CD4-positive, alpha-beta T cell (primary cell): ENCODE data around the gene LIN28B. TPM values are rescaled to one million over a fixed set of nuclear protein-coding genes. Genes with fewer than 3 reads are reported as not detected.

ENCODE experiments used
- ATAC-seq: fragments of 200-7000 bp; cut with Tn5 transposase; one replicate; pipeline ENCODE4 v1.10.0; 2022; ENCODE audit warnings: mild to moderate bottlenecking; ENCODE audit not compliant: poor library complexity
- CTCF ChIA-PET: fragments of 350-600 bp; sonication (Branson Sonifier 250); formaldehyde crosslinking; loops from one replicate; lab custom pipeline; 2021; ENCODE audit warnings: antibody characterized with exemption, inconsistent platforms; lab: Charles Lee
- POLR2A ChIA-PET: fragments of 350-600 bp; sonication (Branson Sonifier 250); formaldehyde crosslinking; loops from one replicate; lab custom pipeline; 2021; ENCODE audit warnings: antibody characterized with exemption, inconsistent platforms; lab: Charles Lee
- DNase-seq, 14 experiments: peaks; one replicate each; pipeline ENCODE4 v3.0.0-alpha.2; 2013 to 2020; ENCODE audit warnings: mixed read lengths in 2 of 14
- H3K27ac ChIP-seq, 2 donors: one replicate each; pipeline versions ENCODE4 v1.5.1 to v1.7.0; 2013; ENCODE audit warnings: low read length in 2 of 2, low read depth in 1 of 2, mild to moderate bottlenecking in 1 of 2
- H3K27me3 ChIP-seq, 2 experiments: 1 replicate in 1 of 2; 2 replicates in 1 of 2; pipeline versions ENCODE4 v1.6.1 to v1.7.0; 2013; ENCODE audit warnings: low read length in 2 of 2, control low read depth in 1 of 2, mild to moderate bottlenecking in 1 of 2, moderate library complexity in 1 of 2; ENCODE audit not compliant: insufficient read depth in 2 of 2, control insufficient read depth in 1 of 2
- H3K36me3 ChIP-seq: one replicate; pipeline ENCODE4 v1.6.1; 2013; ENCODE audit warnings: low read length, control low read depth; ENCODE audit not compliant: insufficient read depth
- H3K4me1 ChIP-seq: one replicate; pipeline ENCODE4 v1.6.1; 2013; ENCODE audit warnings: low read length, control low read depth; ENCODE audit not compliant: insufficient read depth
- H3K4me3 ChIP-seq: one replicate; pipeline ENCODE4 v1.5.1; 2013; ENCODE audit warnings: mild to moderate bottlenecking, low read length, moderate library complexity
- H3K9me3 ChIP-seq, 2 experiments: 1 replicate in 1 of 2; 2 replicates in 1 of 2; pipeline versions ENCODE4 v1.6.1 to v1.7.0; 2013; ENCODE audit warnings: low read length in 2 of 2, mild to moderate bottlenecking in 2 of 2, control low read depth in 1 of 2, moderate library complexity in 1 of 2; ENCODE audit not compliant: control insufficient read depth in 1 of 2, insufficient read depth in 1 of 2
- H3K27ac Mint-ChIP-seq: one replicate; pipeline ENCODE4 v1.8.0; 2020; ENCODE audit warnings: mixed read lengths
- H3K27me3 Mint-ChIP-seq: one replicate; pipeline ENCODE4 v1.8.0; 2021; ENCODE audit warnings: mixed read lengths
- H3K36me3 Mint-ChIP-seq: one replicate; pipeline ENCODE4 v1.8.0; 2021; ENCODE audit warnings: low read depth, mixed read lengths
- H3K4me1 Mint-ChIP-seq: one replicate; pipeline ENCODE4 v1.8.0; 2021; ENCODE audit warnings: low read depth, mixed read lengths
- H3K4me3 Mint-ChIP-seq: one replicate; pipeline ENCODE4 v1.8.0; 2020; ENCODE audit warnings: mild to moderate bottlenecking, mixed read lengths
- H3K9me3 Mint-ChIP-seq: one replicate; pipeline ENCODE4 v1.8.0; 2020; ENCODE audit warnings: mixed read lengths
- CTCF ChIP-seq: fragments of 200-600 bp; IDR thresholded peaks from one replicate; pipeline ENCODE4 v1.8.0; 2022; ENCODE audit warnings: antibody characterized with exemption, mild to moderate bottlenecking
- intact Hi-C, 2 experiments: fragments of 100-400 bp; cut with DNase I in 1 of 2; cut with micrococcal nuclease in 1 of 2; formaldehyde crosslinking; loops; one replicate each; pipeline versions ENCODE4 v1.15.1 to v1.9.0; 2023 to 2025; cut with DNase I, micrococcal nuclease
- polyA plus RNA-seq, 2 donors: library from polyadenylated mRNA; unstranded; fragments of 120-200 nt; gene quantifications; one replicate each; pipeline ENCODE4 v1.2.1, GENCODE V29; 2013
- total RNA-seq, 174 experiments: library from RNA in 2 of 174; stranded (reverse) in 2 of 174; gene quantifications; one replicate each; pipeline ENCODE4 v1.2.3 and lab custom pipeline; 2021 to 2026

The LIN28B gene, protein sequence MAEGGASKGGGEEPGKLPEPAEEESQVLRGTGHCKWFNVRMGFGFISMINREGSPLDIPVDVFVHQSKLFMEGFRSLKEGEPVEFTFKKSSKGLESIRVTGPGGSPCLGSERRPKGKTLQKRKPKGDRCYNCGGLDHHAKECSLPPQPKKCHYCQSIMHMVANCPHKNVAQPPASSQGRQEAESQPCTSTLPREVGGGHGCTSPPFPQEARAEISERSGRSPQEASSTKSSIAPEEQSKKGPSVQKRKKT
- total RNA-seq (not detected), total RNA-seq (lab: John Stamatoyannopoulos, UW) (0 to 0.19 (median 0) reads per million in 172 experiments)
- polyA plus RNA-seq (2013, experiment 1 of 2), result not detected
- not detected for polyA plus RNA-seq (2013, experiment 2 of 2)

- no peak within 1 kb of the TSS for H3K27ac ChIP-seq
- Mint-ChIP-seq H3K27me3 (peaks cover 80% of the 10 kb centered on the region), H3K36me3 (no peaks in the 10 kb centered on the region), H3K4me1 (peaks cover 6% of the 10 kb centered on the region), H3K27ac (no peak within 1 kb of the TSS), H3K4me3 (no peak within 1 kb of the TSS), H3K9me3 (peaks cover 9% of the 10 kb centered on the region)
- ATAC-seq, result no peak
- no peaks in the 10 kb centered on the region for H3K36me3 ChIP-seq
- ChIA-PET POLR2A (no interaction called here), CTCF (no interaction called here)
- no peaks in the 10 kb centered on the region for H3K4me1 ChIP-seq
- peaks cover 51 to 76% of the 10 kb centered on the region in 2 experiments for H3K27me3 ChIP-seq
- no peak for DNase-seq
- TF ChIP-seq CTCF, result no peak
- peaks cover 3 to 19% of the 10 kb centered on the region in 2 experiments for H3K9me3 ChIP-seq
- H3K4me3 ChIP-seq, result no peak within 1 kb of the TSS
- intact Hi-C loops, result no loop called here
Observed at GRCh38 chr6:104956731-104957294, at the start of gene LIN28B. TSS of gene LIN28B (plus strand) at chr6:104957107. CDS start at chr6:104957251, 144 bp downstream.

DNA sequence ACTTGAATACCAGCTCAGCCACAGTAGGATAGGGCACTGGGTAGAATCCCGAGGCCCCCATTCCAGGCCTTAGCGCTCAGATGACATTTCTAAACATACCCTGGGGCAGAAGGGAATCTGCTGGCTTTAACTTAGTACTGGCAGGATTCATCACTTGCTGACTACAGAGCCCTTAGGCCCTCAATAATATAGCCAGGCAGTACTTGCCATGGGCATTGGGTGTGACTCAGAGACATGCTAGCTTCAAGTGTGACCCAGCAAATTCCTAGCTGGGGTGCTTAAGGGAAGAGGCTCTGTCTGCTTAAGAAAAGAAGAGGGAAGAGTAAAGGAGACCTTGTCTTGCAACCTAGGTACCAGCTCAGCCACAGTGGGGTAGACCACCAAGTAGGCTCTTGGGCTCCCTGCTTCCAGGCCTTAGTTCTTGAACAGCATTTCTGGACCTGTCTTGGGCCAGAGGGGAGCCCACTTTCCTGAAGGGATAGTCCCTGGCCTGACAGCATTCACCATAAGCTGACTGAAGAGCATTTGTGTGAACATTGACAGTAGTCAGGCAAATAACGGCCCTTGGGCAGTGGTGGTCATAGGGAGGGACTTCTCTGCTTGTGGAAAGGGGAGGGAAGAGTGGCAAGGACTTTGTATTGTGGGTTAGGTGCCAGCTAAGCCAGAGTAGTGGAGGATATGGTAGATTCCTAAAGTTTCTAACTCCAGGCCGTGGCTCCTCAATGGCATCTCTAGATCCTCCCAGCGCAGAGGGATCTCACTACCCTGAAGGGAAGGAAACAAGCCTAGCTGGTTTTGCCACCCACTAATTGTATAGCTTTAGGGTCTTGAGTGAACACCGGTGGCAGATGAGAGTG lies 48.6 kb upstream of the LIN28B start:
- no peak overlapping the region for H3K4me3 Mint-ChIP-seq
- no peak for DNase-seq
- peaks cover 30% of the 10 kb centered on the region for H3K27me3 Mint-ChIP-seq
- no peak overlapping the region for H3K27ac Mint-ChIP-seq
- no peak for ATAC-seq
- CTCF ChIA-PET, result no interaction called here
- Histone ChIP-seq H3K9me3 (peaks cover 8 to 9% of the 10 kb centered on the region in 2 experiments), H3K36me3 (no peaks in the 10 kb centered on the region), H3K4me3 (no peak overlapping the region), H3K27me3 (peaks cover 3 to 5% of the 10 kb centered on the region in 2 experiments), H3K4me1 (no peaks in the 10 kb centered on the region), H3K27ac (no peak overlapping the region)
- H3K9me3 Mint-ChIP-seq, result peaks cover 1% of the 10 kb centered on the region
- no peak for TF ChIP-seq CTCF
- no peaks in the 10 kb centered on the region for H3K4me1 Mint-ChIP-seq
- H3K36me3 Mint-ChIP-seq, result no peaks in the 10 kb centered on the region
- intact Hi-C loops, result no loop called here
- POLR2A ChIA-PET, result no interaction called here

DNA sequence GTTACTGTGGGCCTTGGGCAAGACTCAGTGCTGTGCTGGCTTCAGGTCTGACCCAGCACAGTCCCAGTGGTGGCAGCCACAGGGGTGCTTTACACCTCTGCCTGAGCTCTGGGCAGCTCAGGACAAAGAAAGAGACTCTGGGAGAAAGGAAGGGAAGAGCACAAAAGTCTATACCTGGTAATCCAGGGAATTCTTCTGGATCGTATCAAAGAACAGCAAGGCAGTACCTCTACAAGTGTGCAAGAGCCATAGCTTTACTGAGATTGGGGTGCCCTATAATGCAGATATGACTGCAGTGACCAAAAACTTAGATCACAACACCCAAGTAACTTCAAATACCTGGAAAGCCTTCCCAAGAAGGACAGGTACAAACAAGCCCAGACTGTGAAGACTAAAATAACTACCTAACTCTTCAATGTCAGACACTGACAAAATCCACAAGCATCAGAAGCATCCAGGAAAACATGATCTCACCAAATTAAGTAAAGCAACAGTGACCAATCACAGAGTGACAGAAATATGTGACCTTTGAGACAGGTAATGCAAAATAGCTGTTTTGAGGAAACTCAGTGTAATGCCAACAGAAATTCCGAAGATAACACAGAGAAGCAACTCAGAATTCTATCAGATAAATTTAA lies 47.9 kb upstream of the LIN28B start:
- Histone ChIP-seq H3K27me3 (peaks cover 3 to 5% of the 10 kb centered on the region in 2 experiments), H3K27ac (no peak overlapping the region), H3K36me3 (no peaks in the 10 kb centered on the region), H3K4me3 (no peak overlapping the region), H3K9me3 (peaks cover 8 to 9% of the 10 kb centered on the region in 2 experiments), H3K4me1 (no peaks in the 10 kb centered on the region)
- DNase-seq (no peak), ATAC-seq (no peak)
- no peak overlapping the region for H3K4me3 Mint-ChIP-seq
- ChIA-PET CTCF (no interaction called here), POLR2A (no interaction called here)
- H3K9me3 Mint-ChIP-seq, result no peaks in the 10 kb centered on the region
- no peak for TF ChIP-seq CTCF
- intact Hi-C loops, result no loop called here
- H3K27ac Mint-ChIP-seq, result no peak overlapping the region
- no peaks in the 10 kb centered on the region for H3K36me3 Mint-ChIP-seq
- no peaks in the 10 kb centered on the region for H3K4me1 Mint-ChIP-seq
- H3K27me3 Mint-ChIP-seq, result peaks cover 34% of the 10 kb centered on the region
